Uterus (tissue), 2 donors: ENCODE results near the gene CPNE1.

Experiments
- POLR2A ChIP-seq, 2 donors: fragments of 450-650 bp; IDR thresholded peaks; one replicate each; pipeline ENCODE4 v1.6.1; 2016; ENCODE audit warnings: antibody characterized with exemption in 2 of 2, mild to moderate bottlenecking in 1 of 2, moderate library complexity in 1 of 2
- TF ChIP-seq, protein P1 (sequence below), 4 experiments: fragments of 200-600 bp in 2 of 4; fragments of 450-650 bp in 2 of 4; sonication (generic) in 2 of 4; IDR thresholded peaks; one replicate each; pipeline ENCODE4 v1.5.1; 2016 to 2019; ENCODE audit warnings: antibody characterized with exemption in 4 of 4, mild to moderate bottlenecking in 2 of 4, moderate library complexity in 1 of 4

DNA sequence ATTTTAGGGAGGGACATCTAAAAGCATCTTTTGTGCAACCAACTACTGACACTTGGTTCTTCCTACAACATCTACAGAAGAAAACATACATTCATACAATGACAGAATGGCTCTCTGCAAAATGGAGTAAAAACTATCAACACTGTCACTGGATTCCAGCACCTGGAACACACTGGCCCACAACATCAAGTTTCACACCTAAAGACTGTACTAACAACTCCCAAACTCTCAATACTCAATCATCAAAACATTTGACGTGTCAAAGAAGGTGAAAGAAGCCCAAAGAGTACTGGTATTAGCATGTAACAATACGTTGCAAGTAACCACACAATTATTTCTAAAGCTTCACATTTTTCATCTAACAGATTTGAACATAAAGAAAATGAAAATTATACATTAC lies 2.1 kb downstream of the CPNE1 start:
- no peak for TF ChIP-seq POLR2A (IDR thresholded peaks at IDR 0.05)
- TF ChIP-seq, protein P1, sequence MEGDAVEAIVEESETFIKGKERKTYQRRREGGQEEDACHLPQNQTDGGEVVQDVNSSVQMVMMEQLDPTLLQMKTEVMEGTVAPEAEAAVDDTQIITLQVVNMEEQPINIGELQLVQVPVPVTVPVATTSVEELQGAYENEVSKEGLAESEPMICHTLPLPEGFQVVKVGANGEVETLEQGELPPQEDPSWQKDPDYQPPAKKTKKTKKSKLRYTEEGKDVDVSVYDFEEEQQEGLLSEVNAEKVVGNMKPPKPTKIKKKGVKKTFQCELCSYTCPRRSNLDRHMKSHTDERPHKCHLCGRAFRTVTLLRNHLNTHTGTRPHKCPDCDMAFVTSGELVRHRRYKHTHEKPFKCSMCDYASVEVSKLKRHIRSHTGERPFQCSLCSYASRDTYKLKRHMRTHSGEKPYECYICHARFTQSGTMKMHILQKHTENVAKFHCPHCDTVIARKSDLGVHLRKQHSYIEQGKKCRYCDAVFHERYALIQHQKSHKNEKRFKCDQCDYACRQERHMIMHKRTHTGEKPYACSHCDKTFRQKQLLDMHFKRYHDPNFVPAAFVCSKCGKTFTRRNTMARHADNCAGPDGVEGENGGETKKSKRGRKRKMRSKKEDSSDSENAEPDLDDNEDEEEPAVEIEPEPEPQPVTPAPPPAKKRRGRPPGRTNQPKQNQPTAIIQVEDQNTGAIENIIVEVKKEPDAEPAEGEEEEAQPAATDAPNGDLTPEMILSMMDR (IDR thresholded peaks at IDR 0.05): no peak
